NCI-H1930 (cell line): Measurements from ENCODE around the gene GARS1.
"Not testable (repeated sequence)": the region's sequence is repeated elsewhere in the genome, so short reads cannot be mapped to it uniquely, and the experiment has no call there.

Experiments used
- DNase-seq, 2 experiments: peaks; one replicate each; lab custom pipeline; 2025; lab: John Stamatoyannopoulos, UW

The GARS1 gene, protein sequence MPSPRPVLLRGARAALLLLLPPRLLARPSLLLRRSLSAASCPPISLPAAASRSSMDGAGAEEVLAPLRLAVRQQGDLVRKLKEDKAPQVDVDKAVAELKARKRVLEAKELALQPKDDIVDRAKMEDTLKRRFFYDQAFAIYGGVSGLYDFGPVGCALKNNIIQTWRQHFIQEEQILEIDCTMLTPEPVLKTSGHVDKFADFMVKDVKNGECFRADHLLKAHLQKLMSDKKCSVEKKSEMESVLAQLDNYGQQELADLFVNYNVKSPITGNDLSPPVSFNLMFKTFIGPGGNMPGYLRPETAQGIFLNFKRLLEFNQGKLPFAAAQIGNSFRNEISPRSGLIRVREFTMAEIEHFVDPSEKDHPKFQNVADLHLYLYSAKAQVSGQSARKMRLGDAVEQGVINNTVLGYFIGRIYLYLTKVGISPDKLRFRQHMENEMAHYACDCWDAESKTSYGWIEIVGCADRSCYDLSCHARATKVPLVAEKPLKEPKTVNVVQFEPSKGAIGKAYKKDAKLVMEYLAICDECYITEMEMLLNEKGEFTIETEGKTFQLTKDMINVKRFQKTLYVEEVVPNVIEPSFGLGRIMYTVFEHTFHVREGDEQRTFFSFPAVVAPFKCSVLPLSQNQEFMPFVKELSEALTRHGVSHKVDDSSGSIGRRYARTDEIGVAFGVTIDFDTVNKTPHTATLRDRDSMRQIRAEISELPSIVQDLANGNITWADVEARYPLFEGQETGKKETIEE

DNA sequence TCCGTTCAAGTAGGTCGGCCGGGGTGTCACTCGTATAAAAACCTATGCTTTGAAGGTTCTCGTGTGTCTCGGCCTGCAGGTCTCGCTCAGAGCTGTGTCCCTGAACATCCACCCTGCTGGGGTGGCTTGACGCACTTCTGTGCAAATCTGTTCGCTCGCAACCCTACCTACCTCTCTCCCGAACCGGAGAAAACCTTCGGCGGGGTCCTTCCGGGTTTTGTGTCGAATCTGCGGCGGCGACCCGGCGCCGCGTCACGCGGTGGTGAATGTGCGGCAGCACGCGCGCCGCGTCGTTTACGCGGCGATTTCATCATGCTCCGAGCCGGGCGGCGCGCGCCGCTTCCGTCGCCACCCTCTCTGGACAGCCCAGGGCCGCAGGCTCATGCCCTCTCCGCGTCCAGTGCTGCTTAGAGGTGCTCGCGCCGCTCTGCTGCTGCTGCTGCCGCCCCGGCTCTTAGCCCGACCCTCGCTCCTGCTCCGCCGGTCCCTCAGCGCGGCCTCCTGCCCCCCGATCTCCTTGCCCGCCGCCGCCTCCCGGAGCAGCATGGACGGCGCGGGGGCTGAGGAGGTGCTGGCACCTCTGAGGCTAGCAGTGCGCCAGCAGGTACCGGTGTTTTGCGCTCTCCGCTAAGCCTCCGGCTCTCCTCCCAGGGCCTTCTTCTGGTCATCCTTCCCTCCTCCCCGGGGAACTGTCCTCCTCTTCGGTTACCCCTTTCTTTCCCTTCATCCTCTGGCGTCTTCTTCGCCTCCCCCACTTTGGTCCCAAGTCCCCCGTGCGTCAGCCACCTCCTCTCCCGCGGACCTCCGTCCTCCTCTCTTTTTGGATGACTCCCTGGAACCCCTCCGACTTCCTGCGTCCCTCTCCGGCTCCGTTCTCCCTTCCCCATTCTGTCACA lies at the start of gene GARS1:
TSS of gene GARS1 (plus strand) at position 339 of the 896 bp plus-strand sequence. CDS start at position 383, 44 bp downstream.
- DNase-seq: peak; percentile 73 to 89

DNA sequence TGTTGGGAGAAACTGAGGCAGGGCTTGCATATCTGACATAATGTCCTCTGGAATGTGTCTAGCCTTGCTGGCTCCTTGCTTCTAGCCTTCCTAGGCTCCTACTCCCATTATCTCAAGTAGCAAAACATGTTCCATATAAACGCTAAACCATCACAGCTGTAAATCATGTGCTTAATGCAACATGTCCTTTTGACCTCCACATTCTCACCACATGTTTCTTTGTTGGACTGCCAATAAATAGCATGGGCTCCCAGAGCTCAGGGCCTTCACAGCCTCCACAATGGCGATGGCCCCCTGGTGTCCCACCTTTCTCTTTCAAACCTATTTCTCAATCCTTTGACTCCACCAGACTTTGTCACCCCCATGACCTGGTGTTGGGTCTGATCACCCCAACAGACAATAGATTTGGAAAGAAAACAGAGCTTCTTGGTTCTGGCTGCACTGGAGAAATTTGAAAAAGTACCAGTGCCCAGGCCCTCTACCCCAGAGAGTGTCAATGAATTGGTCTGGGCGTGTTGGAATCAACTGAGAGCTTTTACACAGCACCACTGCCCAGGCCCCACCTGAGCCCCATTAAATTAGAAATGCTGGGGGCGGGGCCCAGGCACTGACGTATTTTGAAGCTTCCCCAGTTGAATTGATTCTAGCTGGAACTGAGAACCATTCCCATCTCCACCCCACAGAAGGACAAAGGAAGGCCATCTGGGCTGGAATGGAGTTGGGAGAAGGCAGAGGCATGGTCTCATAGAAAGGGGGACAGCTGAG lies 48.7 kb upstream of the GARS1 start:
- DNase-seq: no peak

DNA sequence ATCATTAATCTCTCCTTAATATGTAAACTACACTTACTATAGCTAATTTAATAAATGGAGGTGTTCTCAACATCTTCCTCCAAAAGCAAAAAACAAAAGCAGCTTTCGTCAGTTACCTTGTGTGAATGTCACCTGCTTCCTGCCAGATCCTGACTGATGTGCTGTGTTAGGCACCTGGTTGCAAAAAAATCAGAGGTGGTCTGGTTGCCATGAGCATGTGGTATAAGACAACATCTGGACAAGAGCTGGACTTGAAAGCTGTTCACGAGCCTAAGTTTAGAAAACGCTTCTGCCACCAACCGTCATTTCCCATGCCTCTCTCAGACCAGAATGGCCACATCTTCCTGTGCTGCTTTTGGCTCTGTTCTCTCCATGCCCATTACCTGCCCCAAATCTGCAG lies 48.1 kb upstream of the GARS1 start:
- no peak for DNase-seq

DNA sequence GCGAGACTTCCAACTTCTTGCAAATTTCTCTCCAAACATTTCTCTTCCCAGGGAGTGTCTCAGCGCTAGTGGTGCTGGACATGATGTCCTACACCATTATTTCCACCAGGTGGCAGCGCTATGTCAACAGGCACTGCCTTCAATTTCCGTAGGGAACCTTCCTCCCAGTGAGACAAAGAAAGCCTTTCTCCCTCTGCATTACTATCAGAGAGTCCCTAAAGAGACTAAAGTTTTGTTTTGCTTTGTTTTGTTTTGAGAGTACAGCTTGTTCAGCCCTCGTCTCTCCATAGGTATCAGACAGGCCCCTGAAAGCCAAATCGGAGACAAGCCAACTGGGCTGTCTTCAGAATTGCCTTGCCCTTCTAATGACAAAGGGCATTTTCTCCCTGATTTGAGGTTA lies 45.8 kb upstream of the GARS1 start:
- peak in 1 of 2 experiments; percentile 47 for DNase-seq

DNA sequence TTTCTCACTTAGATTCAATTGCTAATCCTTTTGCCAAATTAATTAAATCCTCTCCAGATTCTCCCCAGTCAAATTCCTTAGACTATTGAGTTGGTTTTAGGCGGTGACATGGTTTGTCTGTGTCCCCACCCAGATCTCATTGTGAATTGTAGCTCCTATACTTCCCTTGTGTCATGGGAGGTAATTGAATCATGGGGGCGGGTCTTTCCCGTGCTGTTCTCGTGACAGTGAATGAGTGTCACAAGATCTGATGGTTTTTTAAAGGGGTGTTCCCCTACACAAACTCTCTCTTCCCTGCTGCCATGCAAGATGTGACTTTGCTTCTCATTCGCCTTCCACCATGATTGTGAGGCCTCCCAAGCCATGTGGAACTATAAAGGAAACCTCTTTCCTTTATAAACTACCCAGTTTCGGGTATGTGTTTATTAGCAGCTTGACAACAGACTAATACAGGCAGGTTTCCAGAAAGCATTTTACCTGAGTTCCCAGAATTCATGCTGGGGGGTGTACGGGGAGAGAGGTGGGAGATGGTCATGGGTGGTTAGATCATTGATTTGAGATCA lies 44.7 kb upstream of the GARS1 start:
- no peak for DNase-seq

DNA sequence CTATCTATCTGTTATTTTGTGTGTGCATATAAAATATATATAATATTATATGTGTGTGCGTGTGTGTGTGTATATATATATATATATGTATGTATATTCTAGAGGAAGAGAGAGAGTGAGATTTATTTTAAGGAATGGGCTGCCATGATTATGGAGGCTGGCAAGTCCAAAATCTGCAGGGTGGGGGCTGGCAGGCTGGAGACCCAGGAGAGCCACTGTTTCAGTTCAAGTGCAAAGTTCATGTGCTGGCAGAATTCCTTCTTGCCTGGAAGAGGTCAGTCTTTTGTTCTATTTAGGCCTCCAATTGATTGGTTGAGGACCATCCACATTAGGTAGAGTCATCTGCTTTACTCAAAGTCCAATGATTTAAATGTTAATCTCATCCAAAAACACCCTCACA lies 42.3 kb upstream of the GARS1 start:
- DNase-seq: no peak

DNA sequence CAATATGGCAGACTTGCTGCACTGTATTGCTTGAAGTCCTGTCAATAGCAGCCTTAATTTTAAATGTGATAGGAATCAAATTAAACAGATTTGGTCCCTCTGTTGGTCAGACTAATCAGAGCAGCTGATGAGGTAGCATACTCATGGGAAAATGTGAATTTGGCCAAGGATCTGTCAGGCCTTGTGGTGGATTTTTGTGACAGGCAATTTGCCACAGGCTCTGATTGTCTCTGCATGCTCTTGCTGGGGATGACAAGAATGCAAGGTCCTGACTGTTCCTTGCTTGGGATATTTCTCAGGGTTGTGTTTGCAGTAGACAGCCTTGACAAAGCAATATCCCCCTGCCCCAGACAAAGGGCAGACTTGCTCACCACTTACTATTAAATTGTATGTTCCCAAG lies 41.5 kb upstream of the GARS1 start:
- no peak for DNase-seq

DNA sequence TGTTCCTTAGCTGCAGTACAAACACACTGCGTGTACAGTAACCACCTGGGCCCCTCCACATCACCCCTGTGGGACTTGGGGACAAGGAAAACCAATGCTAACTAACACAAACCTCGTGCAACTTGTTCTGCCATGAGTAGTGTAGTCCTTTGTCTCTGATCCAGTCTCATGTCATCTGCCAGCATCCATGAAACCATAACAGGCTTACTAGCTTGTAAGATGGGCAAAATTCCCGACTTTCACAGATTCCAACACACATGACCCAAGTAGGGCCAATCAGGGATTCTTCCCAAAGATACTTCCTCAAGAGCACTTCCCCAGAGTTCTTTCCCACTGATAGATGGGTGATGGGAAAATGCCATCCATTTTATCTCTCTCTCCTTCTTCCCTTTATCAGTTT lies 41.1 kb upstream of the GARS1 start:
- DNase-seq: no peak

DNA sequence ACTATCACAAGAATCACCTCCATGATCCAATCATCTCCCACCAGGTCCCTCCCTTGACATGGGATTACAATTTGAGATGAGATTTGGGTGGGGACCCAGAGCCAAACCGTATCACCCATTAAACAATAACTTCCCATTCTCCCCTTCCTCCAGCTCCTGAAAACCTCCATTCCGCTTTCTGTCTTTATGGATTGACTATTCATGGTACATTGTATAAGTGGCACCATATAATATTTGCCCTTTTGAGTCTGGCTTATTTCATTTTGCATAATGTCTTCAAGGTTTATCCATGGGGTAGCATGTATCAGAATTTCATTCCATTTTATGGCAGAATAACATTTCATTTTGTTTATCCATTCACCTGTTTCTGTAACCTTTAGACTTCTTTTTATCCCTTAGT lies 39.2 kb upstream of the GARS1 start:
- no peak for DNase-seq

DNA sequence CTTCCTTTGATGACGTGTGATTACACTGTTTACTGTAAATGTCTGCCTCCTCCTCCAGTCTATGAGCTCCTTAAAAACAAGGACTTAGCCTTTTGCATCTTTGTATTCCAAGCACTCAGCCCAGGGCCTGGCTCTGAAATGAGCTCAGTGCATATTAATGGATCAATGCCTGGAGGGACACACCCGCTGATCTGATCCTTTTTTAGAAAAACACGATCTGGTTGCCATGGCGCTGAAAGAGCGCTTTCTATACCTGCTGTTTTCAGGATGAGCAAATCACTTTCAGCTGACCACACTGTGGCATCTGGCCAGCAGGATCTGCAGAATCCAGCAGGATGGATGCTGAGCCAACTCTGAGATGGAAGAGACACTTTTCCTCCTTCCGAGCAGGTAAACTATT lies 37.8 kb upstream of the GARS1 start:
- peak; percentile 7 to 16 for DNase-seq

DNA sequence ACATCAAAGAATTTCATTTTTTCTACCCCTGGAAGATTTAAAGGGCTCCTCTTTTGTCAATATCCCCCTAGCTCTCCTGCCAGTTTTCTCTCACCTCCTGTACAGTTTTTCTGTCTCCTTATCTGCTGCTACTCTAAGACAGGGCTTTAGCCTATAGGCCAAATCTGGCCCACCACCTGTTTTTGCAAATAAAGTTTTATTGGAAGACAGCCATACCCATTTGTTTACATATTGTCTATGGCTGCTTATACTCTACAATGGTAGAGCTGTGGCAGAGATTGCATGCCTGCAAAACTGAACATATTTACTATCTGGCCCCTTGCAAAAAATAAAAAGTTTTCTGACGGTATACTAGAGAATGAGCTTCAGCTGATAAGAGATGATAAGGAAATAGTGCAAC lies 37.4 kb upstream of the GARS1 start:
- no peak for DNase-seq

DNA sequence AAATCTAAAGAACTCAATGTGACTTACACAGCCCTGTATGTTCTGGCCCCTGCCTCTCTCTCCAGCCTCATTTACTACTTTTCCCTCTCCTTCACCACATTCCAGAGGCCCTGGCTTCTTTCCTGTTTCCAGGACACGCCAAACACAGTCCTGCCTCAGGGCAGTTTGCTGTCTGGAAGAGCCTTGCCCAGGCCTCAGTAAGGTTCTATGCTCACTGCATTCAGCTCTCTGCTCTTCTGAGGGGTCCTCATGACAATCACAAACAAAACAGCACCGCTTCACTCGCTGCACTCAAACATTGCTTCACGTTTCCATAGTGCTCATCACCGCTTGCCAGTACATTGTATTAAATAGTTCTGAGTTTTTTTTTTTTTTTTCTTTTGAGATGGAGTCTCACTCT lies 35.1 kb upstream of the GARS1 start:
- DNase-seq: no peak

DNA sequence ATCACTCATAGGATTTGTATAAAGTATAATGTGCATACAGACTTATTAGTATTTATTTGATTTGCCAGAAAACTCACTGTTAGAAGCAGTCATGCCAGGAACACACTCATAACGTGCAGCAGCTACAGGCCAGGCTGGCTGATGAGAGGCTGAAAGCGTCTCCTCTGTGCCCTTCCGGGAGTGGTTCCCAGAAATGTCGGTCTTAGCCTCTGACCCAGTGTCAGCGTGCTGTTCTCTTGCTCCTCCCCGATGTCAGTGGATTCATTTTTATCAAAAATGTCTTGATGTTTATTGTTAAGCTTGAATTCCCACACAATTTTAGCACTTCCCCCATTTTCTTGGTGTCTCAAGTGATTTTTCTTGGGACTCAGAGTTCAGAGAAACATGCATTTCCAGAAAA lies 33.3 kb upstream of the GARS1 start:
- no peak for DNase-seq

DNA sequence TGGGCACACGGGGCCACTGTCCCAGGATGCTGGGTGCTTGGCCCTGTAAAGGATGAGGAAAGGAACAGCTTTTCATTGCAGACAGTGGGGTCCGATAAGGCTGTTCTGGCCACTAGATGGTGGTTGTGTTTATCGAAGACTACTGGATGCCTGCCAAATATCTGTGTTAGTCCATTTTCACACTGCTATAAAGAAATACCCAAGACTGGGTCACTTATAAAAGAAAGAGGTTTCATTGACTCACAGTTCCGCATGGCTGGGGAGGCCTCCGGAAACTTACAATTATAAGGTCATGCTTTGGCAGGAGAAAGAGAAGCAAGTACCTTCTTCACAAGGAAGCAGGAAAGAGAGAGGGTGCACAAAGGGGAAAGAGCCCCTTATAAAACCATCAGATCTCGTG lies 32.2 kb upstream of the GARS1 start:
- DNase-seq: no peak

DNA sequence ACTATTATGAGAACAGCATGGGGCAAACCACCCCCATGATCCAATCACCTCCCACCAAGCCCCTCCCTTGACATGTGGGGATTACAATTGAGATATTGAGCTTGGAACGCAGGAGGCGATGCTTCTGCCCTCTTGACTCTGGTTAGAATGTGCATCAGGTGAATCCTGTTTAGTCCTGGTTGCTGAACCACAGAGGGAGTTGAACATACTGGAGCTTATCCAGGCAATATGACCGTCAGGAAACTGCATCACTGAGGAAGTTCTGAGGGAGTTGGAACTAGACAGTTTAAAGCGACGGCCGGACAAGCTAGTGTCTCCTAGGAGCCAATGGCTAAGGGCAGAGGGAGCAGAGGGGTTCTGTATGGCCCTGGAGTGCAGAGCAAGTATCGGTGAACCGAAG lies 31.8 kb upstream of the GARS1 start:
- no peak for DNase-seq

DNA sequence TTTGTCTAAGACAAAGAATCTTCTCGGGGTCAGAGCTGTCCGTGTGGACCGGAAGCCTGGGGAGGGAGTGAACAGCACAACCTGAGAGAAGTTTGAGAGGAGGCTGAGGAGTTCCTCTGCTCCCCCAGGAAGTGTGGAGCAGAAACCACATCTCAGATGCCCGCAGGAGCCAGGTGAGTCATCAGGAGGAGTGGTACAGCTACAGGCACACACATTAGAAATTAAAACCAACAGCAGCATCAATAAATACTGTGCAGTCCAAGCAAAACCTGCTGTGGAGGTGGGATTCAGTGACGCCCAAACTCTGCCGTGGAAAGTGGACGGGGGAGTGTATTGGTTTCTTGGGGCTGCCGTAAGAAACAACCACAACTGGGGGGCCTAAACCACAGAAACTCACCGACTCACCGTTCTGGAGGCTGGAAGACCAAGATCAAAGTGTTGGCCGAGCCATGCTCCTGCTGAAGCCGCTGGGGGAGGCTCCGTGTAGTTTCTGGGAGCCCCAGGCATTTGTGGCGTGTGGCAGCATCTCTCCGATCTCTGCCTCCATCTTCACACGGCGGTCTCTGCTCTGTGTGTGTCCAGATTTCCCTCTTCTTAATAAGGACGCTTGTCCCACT lies 31.2 kb upstream of the GARS1 start:
- DNase-seq: no peak

DNA sequence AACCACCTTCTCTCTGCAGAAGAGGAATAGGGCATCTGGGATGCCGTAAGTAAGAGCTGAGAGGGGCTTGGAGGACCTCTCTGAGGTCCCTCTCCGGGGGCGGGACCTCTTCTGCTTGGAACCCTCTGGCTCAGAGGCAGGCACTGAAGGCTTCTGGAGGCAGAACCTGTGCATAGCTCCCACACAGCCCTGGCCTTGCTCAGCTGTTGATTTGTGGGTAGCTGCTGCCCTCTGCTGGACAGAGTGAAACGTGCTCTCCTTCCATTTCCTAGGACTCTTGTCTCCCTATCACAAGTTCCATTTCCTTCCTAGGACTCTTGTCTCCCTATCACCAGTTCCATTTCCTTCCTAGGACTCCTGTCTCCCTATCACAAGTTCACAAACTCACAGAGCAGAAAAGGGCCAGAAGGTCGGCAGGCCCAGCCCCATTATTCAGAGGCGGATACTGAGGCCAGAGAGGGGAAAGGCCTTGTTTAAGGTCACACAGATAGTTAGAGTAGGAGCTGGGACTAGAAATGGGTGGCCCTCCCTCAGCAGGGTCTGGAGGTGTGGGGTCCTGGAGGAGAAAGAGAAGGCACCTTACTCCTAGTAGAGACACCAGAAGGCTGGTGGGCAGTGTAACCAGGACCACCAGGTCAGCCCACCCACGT lies 30.3 kb upstream of the GARS1 start:
- DNase-seq: peak; percentile 60

DNA sequence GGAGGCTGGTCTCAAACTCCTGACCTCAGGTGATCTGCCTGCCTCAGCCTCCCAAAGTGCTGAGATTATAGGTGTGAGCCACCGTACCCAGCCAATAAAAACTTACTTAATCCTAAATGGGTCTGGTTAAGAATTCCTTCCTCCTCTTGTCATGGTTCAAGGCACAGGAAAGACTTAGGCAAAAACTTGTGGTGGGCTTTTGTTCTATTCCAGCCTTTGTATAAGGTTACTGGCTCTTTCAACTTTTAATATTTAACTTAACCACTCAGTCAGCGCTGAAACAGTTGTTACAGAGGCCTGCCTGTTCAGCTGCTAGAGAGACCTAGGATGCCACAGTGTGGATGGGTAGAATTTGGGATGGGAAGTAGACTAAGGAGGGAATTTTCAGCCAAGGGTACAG lies 28.1 kb upstream of the GARS1 start:
- DNase-seq: no peak

DNA sequence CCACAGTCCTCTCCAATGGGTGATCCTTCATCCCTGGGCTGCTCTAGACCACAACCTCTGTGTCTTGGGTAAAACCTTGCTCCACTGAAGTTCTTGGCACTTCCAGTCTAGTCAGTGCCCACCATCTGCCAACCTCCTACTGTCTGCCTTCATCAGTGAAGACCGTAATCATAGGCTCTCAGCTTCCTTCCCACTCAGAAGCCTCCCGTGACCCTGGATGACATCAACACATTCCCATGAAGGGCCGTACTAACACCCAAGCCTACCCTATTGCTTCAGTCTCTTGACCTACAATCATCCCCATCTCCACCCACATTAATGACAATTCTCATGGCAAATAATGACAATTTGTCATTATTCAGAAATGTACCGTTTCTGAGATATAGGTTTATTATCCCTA lies 27.6 kb upstream of the GARS1 start:
- no peak for DNase-seq

DNA sequence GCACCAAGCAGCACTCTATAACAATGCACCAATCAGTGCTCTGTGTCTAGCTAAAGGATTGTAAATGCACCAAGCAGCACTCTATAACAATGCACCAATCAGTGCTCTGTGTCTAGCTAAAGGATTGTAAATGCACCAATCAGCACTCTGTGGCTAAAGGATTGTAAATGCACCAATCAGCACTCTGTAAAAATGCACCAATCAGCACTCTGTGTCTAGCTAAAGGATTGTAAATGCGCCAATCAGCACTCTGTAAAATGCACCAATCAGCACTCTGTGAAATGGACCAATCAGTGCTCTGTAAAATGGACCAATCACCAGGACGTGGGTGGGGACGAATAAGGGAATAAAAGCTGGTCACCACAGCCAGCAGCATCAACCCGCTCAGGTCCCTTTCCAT lies 24.4 kb upstream of the GARS1 start:
- DNase-seq: not testable (repeated sequence)
